ENCODE measurements around the gene FOXO3. TPM values are rescaled to one million over a fixed set of nuclear protein-coding genes. Genes with fewer than 3 reads are reported as not detected.

FOXO3 gene
- total and polyA plus RNA-seq, 5 donors from 2014 or later, result 16.9 to 24.2 (median 23.3) TPM

DNA sequence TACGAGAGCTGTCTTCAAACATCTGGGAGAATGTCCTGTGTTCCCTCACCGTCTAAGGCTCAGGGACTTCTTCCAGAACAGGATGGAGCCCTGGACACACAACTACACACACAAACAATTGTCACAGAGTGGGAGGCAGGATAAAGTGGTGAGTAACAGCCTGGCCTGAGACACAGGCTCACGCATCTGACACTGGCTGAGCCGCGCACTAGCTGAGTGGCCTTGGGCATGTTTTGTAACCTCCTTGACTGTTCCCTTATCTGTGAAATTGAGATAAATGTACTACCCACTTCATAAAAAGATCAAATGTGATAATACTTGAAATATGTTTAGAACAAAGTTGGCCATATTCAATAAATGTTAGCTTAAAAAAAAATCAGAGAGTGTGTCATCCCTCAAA is 155.1 kb downstream of the FOXO3 start:
- peaks cover 13% of the 10 kb centered on the region for H3K4me1 ChIP-seq (ENCODE audit: control insufficient read depth, insufficient read depth, low read length, poor library complexity, severe bottlenecking)
- no peak for DNase-seq

DNA sequence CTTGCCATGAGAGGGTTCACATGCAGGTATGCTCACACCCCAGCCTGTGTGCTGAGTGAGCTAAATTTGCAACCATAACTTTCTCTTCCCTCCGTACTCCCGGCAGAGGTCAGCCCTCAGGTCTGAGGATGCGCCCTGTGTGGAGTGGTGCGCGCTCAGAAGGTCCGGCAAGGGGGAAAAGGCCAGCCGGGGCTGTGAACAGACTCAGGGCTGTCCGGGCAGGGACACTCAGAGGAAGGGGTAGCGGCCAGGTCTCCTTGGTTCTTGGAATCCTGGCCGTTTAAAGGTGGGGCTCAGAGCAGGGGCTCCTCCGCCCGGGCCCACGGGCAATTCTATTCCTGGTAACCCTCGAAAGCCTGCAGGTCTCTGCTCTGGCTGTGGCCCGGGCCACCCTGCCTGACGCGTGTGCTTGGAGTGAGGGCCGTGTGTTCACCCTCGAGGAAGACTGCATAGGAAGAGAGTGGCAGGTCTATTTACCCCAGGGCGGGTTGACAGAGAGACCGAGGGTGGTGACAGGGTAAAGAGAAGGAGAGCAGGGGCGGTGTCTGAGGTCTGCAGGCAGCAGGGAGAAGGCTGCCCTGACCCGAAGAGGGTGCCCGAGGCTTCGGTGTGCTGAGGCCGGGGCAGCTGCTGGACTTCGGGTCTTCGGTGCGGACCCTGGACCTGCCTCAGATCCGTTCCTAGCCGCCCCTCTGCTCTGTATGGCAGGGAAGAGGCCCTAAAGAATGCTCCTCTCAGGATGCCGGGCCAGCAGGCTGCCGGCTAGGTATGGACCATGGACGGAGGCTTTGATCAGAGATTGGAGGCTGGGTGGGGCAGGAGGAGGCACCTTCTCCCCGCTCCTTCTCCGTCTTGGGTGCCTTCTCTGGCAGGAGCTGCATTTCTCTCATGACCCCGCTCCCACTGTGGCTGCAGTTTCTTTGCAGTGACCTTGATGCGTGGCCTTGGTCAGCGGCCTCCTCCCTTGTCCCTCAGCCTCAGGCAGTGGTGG is 156.4 kb downstream of the FOXO3 start:
- H3K27ac Mint-ChIP-seq, result peak overlapping the region in 1 of 3 donors; percentile 17
- H3K36me3 Mint-ChIP-seq, result no peaks in the 10 kb centered on the region
- no peaks in the 10 kb centered on the region for H3K36me3 ChIP-seq (ENCODE audit: control insufficient read depth, insufficient read depth, low read length)
- peaks cover 13% of the 10 kb centered on the region for H3K4me1 ChIP-seq (ENCODE audit: control insufficient read depth, insufficient read depth, low read length, poor library complexity, severe bottlenecking)
- H3K9me3 Mint-ChIP-seq, result no peaks in the 10 kb centered on the region
- H3K27ac ChIP-seq (ENCODE audit: insufficient read depth, low read length, poor library complexity, severe bottlenecking), result no peak overlapping the region
- no peaks in the 10 kb centered on the region for H3K27me3 ChIP-seq (ENCODE audit: control insufficient read depth, insufficient read depth, low read length)
- H3K27me3 Mint-ChIP-seq, result peaks cover 10% of the 10 kb centered on the region
- H3K9me3 ChIP-seq (ENCODE audit: control insufficient read depth in 2 of 2, low read length in 2 of 2), result no peaks in the 10 kb centered on the region
- no peak for ATAC-seq (ENCODE audit: low read depth in 2 of 2)
- H3K4me3 Mint-ChIP-seq, result no peak overlapping the region
- peaks cover 0 to 22% (median 3%) of the 10 kb centered on the region in 4 donors for H3K4me1 Mint-ChIP-seq
- no peak overlapping the region for H3K4me3 ChIP-seq (ENCODE audit: low read depth, low read length)
- DNase-seq, result no peak

More for the DNA sequence above, 155.1 kb downstream of the FOXO3 start:
- peaks cover 0 to 22% (median 3%) of the 10 kb centered on the region in 4 donors for H3K4me1 Mint-ChIP-seq
- H3K27ac Mint-ChIP-seq, result no peak overlapping the region
- ATAC-seq (ENCODE audit: low read depth in 2 of 2), result no peak
- no peaks in the 10 kb centered on the region for H3K9me3 ChIP-seq (ENCODE audit: control insufficient read depth in 2 of 2, low read length in 2 of 2)
- H3K36me3 Mint-ChIP-seq, result no peaks in the 10 kb centered on the region
- no peaks in the 10 kb centered on the region for H3K27me3 ChIP-seq (ENCODE audit: control insufficient read depth, insufficient read depth, low read length)
- H3K27me3 Mint-ChIP-seq, result peaks cover 9% of the 10 kb centered on the region
- H3K4me3 Mint-ChIP-seq, result no peak overlapping the region
- no peak overlapping the region for H3K4me3 ChIP-seq (ENCODE audit: low read depth, low read length)
- H3K36me3 ChIP-seq (ENCODE audit: control insufficient read depth, insufficient read depth, low read length), result no peaks in the 10 kb centered on the region
- H3K27ac ChIP-seq (ENCODE audit: insufficient read depth, low read length, poor library complexity, severe bottlenecking), result no peak overlapping the region
- H3K9me3 Mint-ChIP-seq, result no peaks in the 10 kb centered on the region

DNA sequence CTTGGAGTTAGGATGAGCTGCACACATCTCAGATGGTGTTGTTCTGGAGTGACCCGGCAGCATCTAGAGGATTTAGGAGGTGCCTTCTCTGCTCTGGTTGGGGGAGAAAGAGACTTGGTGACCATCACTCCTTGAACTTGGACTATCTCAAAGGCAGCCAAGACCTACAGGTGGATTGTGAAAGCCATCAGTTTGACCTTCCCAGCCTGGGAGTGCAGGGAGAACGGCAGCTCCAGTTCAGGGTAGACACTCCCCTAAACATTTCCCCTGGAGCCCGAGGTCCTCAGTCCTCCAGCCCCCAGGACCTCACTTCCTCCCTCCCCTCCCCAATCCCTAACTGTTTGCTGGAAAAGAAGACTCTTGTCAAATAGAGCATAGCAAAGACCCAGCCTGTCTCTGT is 158.8 kb downstream of the FOXO3 start:
- no peak for DNase-seq
- H3K9me3 ChIP-seq (ENCODE audit: control insufficient read depth in 2 of 2, low read length in 2 of 2), result peaks cover 4 to 8% of the 10 kb centered on the region in 2 experiments
- Mint-ChIP-seq H3K4me3 (no peak overlapping the region), H3K36me3 (peaks cover 6% of the 10 kb centered on the region), H3K9me3 (peaks cover 0 to 13% (median 5%) of the 10 kb centered on the region in 7 donors), H3K27me3 (peaks cover 6% of the 10 kb centered on the region), H3K4me1 (peaks cover 0 to 12% (median 3%) of the 10 kb centered on the region in 4 donors), H3K27ac (no peak overlapping the region)
- H3K36me3 ChIP-seq (ENCODE audit: control insufficient read depth, insufficient read depth, low read length), result no peaks in the 10 kb centered on the region
- no peaks in the 10 kb centered on the region for H3K27me3 ChIP-seq (ENCODE audit: control insufficient read depth, insufficient read depth, low read length)
- ATAC-seq (ENCODE audit: low read depth in 2 of 2), result no peak
- H3K4me1 ChIP-seq (ENCODE audit: control insufficient read depth, insufficient read depth, low read length, poor library complexity, severe bottlenecking), result peaks cover 6% of the 10 kb centered on the region
- H3K4me3 ChIP-seq (ENCODE audit: low read depth, low read length), result no peak overlapping the region
- no peak overlapping the region for H3K27ac ChIP-seq (ENCODE audit: insufficient read depth, low read length, poor library complexity, severe bottlenecking)

DNA sequence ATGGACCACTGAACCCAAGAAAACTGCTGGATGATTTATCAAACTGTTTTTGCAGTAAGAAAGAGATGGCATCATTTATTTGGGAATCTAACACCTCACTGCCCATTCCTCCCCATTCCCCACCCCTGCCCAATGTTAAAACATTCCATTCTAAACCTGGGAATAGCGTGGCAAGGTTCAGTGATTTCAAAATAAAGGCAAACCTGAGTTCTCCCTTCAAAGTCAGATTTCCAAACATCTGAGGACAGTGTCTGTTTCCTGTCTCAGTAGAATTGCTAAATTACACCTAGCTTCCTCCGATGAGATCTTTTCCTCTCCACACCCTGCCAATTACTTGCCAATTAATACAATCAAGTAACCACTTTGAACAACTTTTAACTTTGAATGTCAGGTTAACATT is 160.1 kb downstream of the FOXO3 start:
- H3K4me3 Mint-ChIP-seq, result no peak overlapping the region
- no peak for DNase-seq
- peaks cover 6% of the 10 kb centered on the region for H3K36me3 Mint-ChIP-seq
- Histone ChIP-seq H3K4me3 (ENCODE audit: low read depth, low read length) (no peak overlapping the region), H3K27ac (ENCODE audit: insufficient read depth, low read length, poor library complexity, severe bottlenecking) (no peak overlapping the region), H3K27me3 (ENCODE audit: control insufficient read depth, insufficient read depth, low read length) (no peaks in the 10 kb centered on the region), H3K36me3 (ENCODE audit: control insufficient read depth, insufficient read depth, low read length) (no peaks in the 10 kb centered on the region), H3K9me3 (ENCODE audit: control insufficient read depth in 2 of 2, low read length in 2 of 2) (peaks cover 4 to 8% of the 10 kb centered on the region in 2 experiments), H3K4me1 (ENCODE audit: control insufficient read depth, insufficient read depth, low read length, poor library complexity, severe bottlenecking) (no peaks in the 10 kb centered on the region)
- H3K4me1 Mint-ChIP-seq, result peaks cover 0 to 3% (median 0%) of the 10 kb centered on the region in 4 donors
- H3K27me3 Mint-ChIP-seq, result peaks cover 6% of the 10 kb centered on the region
- peaks cover 0 to 15% (median 5%) of the 10 kb centered on the region in 7 donors for H3K9me3 Mint-ChIP-seq
- no peak overlapping the region for H3K27ac Mint-ChIP-seq
- no peak for ATAC-seq (ENCODE audit: low read depth in 2 of 2)

GRCh38 chr6:108721286-108721685 is 160.6 kb downstream of the FOXO3 start:
- no peaks in the 10 kb centered on the region for H3K4me1 ChIP-seq (ENCODE audit: control insufficient read depth, insufficient read depth, low read length, poor library complexity, severe bottlenecking)
- no peak for DNase-seq
- Mint-ChIP-seq H3K27ac (no peak overlapping the region), H3K4me3 (no peak overlapping the region), H3K27me3 (peaks cover 6% of the 10 kb centered on the region), H3K9me3 (peaks cover 0 to 15% (median 5%) of the 10 kb centered on the region in 7 donors), H3K4me1 (peaks cover 0 to 3% (median 0%) of the 10 kb centered on the region in 4 donors), H3K36me3 (peaks cover 6% of the 10 kb centered on the region)
- H3K27ac ChIP-seq (ENCODE audit: insufficient read depth, low read length, poor library complexity, severe bottlenecking), result no peak overlapping the region
- H3K27me3 ChIP-seq (ENCODE audit: control insufficient read depth, insufficient read depth, low read length), result no peaks in the 10 kb centered on the region
- H3K36me3 ChIP-seq (ENCODE audit: control insufficient read depth, insufficient read depth, low read length), result no peaks in the 10 kb centered on the region
- no peak overlapping the region for H3K4me3 ChIP-seq (ENCODE audit: low read depth, low read length)
- no peak for ATAC-seq (ENCODE audit: low read depth in 2 of 2)
- H3K9me3 ChIP-seq (ENCODE audit: control insufficient read depth in 2 of 2, low read length in 2 of 2), result peaks cover 4 to 8% of the 10 kb centered on the region in 2 experiments

- Histone ChIP-seq H3K27ac (ENCODE audit: insufficient read depth, low read length, poor library complexity, severe bottlenecking) (no peak overlapping the region), H3K36me3 (ENCODE audit: control insufficient read depth, insufficient read depth, low read length) (no peaks in the 10 kb centered on the region), H3K9me3 (ENCODE audit: control insufficient read depth in 2 of 2, low read length in 2 of 2) (peaks cover 4 to 8% of the 10 kb centered on the region in 2 experiments), H3K4me3 (ENCODE audit: low read depth, low read length) (no peak overlapping the region), H3K27me3 (ENCODE audit: control insufficient read depth, insufficient read depth, low read length) (no peaks in the 10 kb centered on the region), H3K4me1 (ENCODE audit: control insufficient read depth, insufficient read depth, low read length, poor library complexity, severe bottlenecking) (no peaks in the 10 kb centered on the region)
- ATAC-seq (ENCODE audit: low read depth in 2 of 2), result no peak
- peaks cover 0 to 15% (median 5%) of the 10 kb centered on the region in 7 donors for H3K9me3 Mint-ChIP-seq
- peaks cover 6% of the 10 kb centered on the region for H3K36me3 Mint-ChIP-seq
- peaks cover 10% of the 10 kb centered on the region for H3K27me3 Mint-ChIP-seq
- no peak overlapping the region for H3K27ac Mint-ChIP-seq
- no peak for DNase-seq
- no peak overlapping the region for H3K4me3 Mint-ChIP-seq
- peaks cover 0 to 3% (median 0%) of the 10 kb centered on the region in 4 donors for H3K4me1 Mint-ChIP-seq
Measured at GRCh38 chr6:108723594-108723993, 162.9 kb downstream of the FOXO3 start.

DNA sequence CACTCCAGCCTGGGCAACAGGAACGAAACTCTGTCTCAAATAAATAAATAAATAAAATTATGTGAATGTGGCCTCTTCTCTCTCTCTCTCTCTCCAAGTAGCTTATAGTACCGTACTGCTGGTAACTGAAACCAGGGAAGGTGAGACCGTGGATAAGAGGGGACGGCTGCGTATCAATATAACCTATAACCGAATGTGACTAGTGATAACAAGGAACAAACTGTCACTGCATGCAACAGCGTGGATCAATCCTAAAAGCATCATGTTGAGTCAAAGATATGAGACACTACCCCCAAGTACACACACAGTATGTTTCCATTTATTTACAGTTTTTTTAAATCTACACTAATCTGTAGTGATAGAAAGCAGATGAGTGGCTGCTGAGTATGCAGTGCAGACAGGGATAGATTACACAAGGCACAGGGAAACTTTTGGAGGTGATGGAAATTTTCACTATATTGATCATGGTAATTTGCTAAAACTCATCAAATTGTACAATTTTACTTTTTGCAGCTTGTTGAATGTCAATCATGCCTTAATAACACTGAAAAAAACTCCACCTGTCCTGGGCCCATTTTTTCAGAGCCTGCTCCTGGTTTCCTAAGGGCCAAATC is 166.1 kb downstream of the FOXO3 start:
- ATAC-seq (ENCODE audit: low read depth in 2 of 2), result no peak
- Mint-ChIP-seq H3K9me3 (peaks cover 0 to 15% (median 5%) of the 10 kb centered on the region in 7 donors), H3K4me1 (peaks cover 0 to 3% (median 0%) of the 10 kb centered on the region in 4 donors), H3K4me3 (no peak overlapping the region), H3K27ac (no peak overlapping the region), H3K36me3 (peaks cover 6% of the 10 kb centered on the region), H3K27me3 (peaks cover 10% of the 10 kb centered on the region)
- Histone ChIP-seq H3K9me3 (ENCODE audit: control insufficient read depth in 2 of 2, low read length in 2 of 2) (peaks cover 4 to 8% of the 10 kb centered on the region in 2 experiments), H3K27ac (ENCODE audit: insufficient read depth, low read length, poor library complexity, severe bottlenecking) (no peak overlapping the region), H3K4me3 (ENCODE audit: low read depth, low read length) (no peak overlapping the region), H3K4me1 (ENCODE audit: control insufficient read depth, insufficient read depth, low read length, poor library complexity, severe bottlenecking) (no peaks in the 10 kb centered on the region), H3K36me3 (ENCODE audit: control insufficient read depth, insufficient read depth, low read length) (no peaks in the 10 kb centered on the region), H3K27me3 (ENCODE audit: control insufficient read depth, insufficient read depth, low read length) (no peaks in the 10 kb centered on the region)
- no peak for DNase-seq
